OCI-LY1 (cell line): ENCODE measurements around the gene GALNT16.

Experiments
- EZH2 ChIP-seq: fragments of 200-600 bp; sonication (generic), shearing (Covaris generic); IDR thresholded peaks from 2 replicates; pipeline ENCODE4 v1.8.0; 2017; ENCODE audit warnings: borderline replicate concordance, mixed run types, mild to moderate bottlenecking, antibody characterized with exemption, low read length, moderate library complexity, mixed read lengths
- TF ChIP-seq, protein P1 (sequence below): fragments of 200-600 bp; sonication (generic), shearing (Covaris generic); IDR thresholded peaks from 2 replicates; pipeline ENCODE4 v1.5.1; 2017; ENCODE audit warnings: mild to moderate bottlenecking, antibody characterized with exemption, low read length, moderate library complexity, mixed read lengths

DNA sequence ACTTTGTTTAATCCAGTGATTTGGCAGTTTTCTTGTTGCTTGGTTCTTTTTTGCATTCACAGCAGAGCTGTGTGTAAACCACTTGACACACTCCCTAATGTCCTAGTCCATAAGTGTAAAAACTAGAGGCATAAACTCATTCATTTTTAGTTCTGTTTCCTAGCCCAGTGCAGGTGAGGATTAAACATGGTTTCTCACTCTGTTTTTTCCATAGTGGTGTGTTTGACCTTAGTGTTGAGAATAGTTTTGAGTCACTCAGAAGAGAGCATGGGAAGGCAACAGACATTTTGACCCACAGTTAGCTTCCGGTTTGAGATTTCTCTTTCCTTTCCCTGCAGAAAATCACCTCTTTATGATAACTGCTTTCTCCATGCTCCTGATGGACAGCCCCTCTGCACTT lies 24.2 kb upstream of the GALNT16 start:
- TF ChIP-seq EZH2: no peak
- TF ChIP-seq, protein P1, sequence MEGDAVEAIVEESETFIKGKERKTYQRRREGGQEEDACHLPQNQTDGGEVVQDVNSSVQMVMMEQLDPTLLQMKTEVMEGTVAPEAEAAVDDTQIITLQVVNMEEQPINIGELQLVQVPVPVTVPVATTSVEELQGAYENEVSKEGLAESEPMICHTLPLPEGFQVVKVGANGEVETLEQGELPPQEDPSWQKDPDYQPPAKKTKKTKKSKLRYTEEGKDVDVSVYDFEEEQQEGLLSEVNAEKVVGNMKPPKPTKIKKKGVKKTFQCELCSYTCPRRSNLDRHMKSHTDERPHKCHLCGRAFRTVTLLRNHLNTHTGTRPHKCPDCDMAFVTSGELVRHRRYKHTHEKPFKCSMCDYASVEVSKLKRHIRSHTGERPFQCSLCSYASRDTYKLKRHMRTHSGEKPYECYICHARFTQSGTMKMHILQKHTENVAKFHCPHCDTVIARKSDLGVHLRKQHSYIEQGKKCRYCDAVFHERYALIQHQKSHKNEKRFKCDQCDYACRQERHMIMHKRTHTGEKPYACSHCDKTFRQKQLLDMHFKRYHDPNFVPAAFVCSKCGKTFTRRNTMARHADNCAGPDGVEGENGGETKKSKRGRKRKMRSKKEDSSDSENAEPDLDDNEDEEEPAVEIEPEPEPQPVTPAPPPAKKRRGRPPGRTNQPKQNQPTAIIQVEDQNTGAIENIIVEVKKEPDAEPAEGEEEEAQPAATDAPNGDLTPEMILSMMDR: no peak
